UCSD-AML1 (cell line): ENCODE results near the gene BTG4.

ENCODE experiments used
- DNase-seq: peaks from one replicate; lab custom pipeline; 2025; ENCODE audit not compliant: unreplicated experiment; lab: John Stamatoyannopoulos, UW

Gene BTG4

DNA sequence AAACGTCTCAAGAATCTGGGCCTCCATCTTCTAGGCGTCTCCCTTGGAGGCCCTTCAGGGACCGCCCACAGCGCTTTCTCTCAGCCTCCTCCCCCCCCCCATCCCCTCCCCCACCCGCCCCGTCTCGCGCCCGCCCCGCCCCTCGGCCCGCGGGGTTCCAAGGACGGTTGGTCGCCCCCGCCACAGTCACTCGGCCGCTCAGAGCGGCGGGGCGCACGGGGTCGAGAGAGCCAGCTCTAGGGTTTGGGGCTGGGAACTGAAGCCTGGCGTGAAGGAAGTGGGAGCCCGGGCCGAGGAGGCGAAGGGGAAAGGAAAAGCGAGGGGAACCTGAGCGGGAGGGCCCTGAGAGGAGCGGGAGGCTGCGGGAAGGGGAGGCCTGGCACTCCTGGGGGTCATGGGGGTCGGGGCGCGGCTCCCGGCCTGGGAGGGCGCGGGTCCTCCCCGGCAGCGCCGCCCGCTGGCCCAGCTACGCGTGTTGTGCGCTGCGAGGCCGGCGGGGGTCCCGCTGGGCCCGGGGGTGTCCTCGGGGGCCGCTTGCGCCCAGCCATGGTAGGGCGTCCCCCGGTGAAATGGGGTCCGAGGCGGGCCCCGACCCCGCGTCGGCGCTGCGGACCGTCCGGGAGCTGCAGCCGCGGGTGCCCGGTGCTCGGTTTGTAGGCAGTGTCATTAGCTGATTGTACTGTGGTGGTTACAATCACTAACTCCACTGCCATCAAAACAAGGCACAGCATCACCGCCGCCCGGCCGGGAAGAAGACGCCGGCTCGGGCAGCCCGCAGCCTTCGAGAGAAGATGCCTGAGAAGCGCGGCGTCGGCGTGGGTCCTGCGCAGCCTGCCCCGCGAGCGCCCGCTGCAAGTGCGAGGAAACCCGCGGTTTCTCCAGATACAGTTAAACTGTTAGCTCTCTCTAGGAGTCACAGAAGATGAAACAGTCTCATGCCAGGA, at the start of gene BTG4:
TSS of gene BTG4 (minus strand) at position 91 of the 944 bp plus-strand sequence. CDS start 13,610 bp downstream, outside the sequence.
- no peak for DNase-seq

DNA sequence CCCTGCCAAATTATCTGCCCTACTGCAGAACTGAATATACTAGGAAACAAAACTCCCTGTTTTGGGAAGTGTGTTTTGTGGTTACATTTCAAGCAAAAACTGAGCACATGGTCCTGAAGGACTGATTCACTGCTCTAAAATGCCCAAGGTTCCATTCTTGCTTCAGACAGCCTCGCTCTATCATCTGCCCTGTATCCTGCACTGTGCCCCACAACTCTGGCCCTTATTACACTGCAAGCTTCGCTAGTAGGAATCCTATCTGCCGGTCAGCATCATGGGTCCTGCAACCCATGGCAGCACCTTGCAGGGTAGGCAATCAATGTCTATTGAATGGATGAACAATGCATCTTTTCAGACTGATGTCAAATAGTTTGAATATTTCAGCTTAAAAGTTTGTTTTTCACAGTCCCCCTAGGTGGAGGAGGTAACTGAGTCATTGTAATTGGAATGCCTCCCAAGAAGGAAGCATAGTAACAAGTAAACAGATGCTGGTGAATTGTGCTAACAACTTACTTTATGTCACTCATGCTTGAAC, 49.7 kb upstream of the BTG4 start:
- DNase-seq: no peak

DNA sequence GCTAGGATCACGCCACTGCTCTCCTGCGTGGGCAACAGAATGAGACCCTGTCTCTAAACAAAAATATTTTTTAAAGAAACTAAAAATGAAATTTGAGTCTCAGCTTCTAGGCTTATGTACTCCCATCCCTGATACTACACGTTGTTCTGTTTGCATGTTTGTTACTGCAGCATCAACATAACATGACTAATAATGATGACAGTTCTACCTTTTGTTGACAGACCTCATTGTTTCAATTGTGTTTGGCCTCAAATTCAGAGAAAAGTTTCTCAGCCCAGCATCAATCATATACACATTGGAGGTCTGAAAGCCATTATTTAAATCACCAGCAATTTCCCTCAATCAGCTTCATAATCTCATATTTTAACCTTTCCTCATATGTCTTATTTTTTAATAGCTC, 49.1 kb upstream of the BTG4 start:
- no peak for DNase-seq

GRCh38 chr11:111560800-111561199, 48.6 kb upstream of the BTG4 start:
- no peak for DNase-seq

DNA sequence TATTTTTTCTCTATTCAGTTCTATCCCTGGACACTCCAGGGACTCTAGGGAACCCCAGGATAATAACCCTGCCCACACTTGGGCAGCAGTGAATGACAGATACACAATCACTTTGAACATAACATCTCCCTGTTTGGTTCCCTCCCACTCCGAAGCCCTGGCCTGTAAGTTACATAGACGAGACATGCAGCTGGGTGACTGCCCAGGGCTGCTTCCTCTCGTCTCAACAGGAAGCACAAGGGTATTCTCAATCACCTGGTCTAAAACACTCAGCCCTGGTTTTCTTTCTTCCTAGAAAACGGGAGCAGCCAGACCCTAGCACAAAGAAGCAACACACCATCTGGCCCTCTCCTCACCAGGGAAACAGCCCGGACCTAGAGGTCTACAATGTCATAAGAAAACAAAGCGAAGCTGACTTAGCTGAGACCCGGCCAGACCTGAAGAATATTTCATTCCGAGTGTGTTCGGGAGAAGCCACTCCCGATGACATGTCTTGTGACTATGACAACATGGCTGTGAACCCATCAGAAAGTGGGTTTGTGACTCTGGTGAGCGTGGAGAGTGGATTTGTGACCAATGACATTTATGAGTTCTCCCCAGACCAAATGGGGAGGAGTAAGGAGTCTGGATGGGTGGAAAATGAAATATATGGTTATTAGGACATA, 47.7 kb upstream of the BTG4 start:
- no peak for DNase-seq

DNA sequence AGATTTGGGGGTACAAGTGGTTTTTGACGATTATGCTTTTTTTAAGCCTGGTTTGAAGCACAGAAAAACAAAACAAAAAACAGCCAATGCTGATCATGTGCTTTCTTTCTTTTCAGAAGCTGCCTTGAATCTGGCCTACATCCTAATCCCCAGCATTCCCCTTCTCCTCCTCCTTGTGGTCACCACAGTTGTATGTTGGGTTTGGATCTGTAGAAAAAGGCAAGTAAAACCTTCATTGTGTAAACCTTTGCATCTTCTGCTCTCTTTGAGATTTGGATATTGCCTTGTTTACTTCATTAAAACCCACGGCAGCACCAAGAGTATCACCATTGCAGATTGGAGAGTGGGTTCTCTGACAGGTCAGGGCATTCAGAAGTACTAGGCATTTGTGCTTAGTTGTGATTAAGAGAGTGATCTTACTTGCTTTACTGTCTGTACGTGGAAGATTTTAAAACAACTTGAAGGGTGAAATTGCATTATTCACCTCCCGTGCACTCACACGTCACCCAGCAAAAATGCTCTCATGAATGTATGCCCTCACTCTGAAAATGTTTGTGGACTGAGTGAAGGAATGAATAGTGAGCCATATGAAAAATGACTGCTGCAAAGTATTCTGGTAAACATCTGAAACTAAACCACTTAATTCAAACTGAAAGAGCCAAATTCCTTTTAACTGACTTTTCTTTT, 45.4 kb upstream of the BTG4 start:
- DNase-seq: no peak

DNA sequence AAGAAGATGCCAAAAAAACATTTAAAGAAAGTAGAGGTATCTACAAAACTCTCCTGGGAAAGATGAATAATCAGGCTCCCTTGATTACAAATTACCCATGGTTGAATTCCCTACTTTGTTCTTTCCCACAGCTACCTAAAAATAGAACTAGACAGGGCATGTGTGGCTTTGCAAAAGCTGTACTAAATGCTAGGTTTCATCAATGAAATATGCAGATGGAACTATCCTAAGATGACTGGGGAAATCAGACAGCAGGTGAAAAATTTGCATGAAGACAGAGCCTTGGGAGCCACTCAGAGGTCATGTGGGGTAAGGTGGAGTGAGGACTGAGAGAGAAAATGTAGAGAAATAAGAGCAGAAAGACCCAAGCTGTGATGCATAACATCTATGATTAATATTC, 43.1 kb upstream of the BTG4 start:
- no peak for DNase-seq

DNA sequence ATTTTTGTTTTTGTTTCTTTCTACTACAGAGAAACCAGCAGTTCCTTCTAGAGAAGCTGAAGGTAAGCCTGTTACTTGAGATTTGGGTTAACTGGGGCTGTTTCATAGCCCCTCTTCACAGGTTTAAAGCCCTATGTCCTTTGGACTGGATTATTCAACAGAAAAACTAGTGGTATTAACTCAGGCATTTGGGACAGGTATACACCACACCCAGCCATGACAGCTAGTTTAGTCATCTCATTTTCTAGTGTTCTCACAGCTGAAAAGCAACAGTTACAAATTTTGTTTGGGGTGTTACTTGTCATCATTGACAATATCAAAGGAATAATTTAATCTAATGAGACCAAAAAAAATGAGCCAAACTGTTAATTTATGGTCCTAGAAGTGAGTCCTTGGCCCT, 42.3 kb upstream of the BTG4 start:
- DNase-seq: no peak

- no peak for DNase-seq
Observed at GRCh38 chr11:111550258-111550657, 38.1 kb upstream of the BTG4 start.

GRCh38 chr11:111549869-111550203, 37.6 kb upstream of the BTG4 start:
- no peak for DNase-seq

DNA sequence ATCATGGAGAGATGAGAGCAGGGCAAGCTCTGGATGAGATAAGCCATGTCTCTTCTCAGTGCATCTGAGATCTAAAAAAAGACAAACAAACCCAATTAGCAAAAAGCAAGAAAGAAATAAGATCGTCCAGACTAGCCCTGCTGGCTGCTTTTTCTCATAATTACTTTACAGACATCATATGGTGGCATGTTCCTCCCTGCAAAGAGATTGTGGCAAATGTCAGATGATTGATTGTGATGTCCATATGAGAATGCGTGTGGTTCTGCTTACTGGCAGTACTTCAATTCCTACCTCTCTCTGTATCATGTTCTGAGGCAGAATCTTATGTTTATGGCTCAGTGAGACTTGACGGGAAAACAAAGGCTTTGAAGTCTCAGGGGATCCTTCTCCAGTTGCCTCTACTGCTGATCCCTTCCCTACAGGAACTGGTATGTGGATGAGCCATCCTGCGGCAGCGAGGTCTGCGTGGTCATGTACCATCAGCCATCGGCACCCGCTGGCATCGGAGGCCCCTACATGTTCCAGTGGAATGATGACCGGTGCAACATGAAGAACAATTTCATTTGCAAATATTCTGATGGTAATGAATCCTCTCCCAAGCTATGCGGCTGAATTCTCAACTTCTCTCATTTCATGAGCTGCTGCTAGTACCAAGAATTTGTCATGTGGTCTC, 37.1 kb upstream of the BTG4 start:
- no peak for DNase-seq

DNA sequence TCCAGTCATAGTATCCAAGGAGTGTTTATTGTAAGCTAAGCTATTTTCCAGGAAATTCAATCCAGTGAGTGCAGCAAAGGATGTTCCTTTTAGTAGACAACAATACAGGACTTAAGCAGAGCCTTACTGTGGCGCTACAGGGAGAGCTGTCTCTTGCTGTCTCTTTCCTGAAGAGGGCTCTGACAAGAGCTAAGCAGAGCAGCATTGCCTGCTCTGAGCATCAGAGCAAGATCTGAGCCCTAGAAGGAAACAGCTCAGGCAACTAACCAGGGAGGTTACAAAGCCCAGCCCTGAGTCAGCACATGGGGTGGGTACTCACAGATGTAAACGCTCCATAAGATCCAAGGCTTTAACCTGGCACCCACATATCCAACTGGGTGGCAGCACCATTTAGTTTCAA, 36.3 kb upstream of the BTG4 start:
- no peak for DNase-seq

DNA sequence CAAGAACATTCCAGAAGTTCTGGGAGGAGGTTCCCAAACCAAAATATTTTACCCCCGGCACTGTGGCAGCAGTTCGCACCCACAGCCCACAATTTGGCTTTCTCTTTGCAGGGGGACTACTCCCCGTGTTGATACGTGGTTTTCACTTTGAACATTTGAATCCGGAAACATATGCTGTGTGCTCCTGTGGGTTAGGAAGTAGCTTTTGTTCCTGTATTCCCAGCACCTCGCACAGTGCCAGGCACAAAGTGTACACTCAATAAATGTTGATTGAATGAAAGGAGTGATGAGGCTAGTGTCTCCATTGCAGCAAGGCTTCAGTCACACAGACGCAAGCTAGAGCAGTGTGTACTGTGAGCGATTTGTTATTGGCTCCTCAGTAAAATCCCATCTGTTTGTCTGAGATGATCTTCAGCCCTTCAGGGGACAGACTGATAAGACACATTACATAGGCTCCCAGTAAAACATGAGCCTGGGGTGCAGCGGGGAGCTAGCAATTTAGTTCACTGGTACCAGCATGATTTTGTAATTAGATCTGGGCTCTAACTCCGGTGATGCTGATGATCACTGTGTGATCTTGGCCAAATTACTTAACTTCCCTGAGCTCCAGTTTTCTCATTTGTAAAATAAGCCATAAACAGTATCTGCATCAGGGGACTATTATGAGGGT, 30.6 kb upstream of the BTG4 start:
- no peak for DNase-seq

- DNase-seq: peak; percentile 66
Observed at GRCh38 chr11:111541254-111542061, 29.3 kb upstream of the BTG4 start.

- DNase-seq: no peak
Observed at GRCh38 chr11:111540937-111541253, 28.7 kb upstream of the BTG4 start.

GRCh38 chr11:111540114-111540936, 28.1 kb upstream of the BTG4 start, which contains the start of gene LAYN:
LAYN (plus strand) TSS chr11:111540720; CDS start chr11:111540844, 124 bp downstream.
- DNase-seq: no peak

DNA sequence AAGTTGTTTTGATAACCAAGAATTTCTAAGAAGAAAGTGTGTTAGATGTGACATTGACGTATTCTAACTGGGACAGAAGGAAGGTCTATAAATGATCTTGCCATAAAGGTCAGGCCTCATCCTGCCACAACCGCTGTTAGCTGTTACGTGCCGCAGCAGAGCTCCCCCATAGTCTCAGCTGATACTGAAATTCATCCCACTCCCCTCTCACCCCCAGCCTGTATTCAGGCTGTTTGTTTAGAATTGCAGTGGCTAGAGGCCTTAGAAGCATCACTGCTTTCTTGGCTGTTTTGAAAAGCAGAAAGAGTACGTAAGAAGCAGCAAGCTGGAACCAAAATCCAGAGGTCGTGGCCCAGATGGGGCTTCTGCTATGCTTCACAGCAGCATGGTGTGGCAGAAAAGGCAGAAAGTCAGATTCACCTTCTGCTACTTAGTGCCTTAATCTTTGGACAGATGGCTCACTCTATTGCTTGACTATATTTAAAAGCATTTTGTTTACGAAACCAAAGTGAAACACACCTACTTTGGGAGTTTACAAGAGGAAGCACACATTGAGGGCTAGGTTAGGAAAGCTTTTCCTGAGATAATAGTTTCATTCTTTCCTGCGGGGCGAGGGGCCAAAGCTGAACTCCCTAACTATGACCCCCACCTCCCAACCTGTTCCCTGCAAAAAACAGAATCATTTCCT, 27.4 kb upstream of the BTG4 start:
- no peak for DNase-seq

- no peak for DNase-seq
Observed at GRCh38 chr11:111538407-111539114, 26.4 kb upstream of the BTG4 start.
